ENCODE results near the gene USP37.
A peak's percentile ranks its signal among the peaks of the same experiment; 100 is the strongest.

Gene USP37

GRCh38 chr2:218429911-218430692 lies 138.0 kb downstream of the USP37 start:
- no peak for DNase-seq (ENCODE audit: low read depth)

DNA sequence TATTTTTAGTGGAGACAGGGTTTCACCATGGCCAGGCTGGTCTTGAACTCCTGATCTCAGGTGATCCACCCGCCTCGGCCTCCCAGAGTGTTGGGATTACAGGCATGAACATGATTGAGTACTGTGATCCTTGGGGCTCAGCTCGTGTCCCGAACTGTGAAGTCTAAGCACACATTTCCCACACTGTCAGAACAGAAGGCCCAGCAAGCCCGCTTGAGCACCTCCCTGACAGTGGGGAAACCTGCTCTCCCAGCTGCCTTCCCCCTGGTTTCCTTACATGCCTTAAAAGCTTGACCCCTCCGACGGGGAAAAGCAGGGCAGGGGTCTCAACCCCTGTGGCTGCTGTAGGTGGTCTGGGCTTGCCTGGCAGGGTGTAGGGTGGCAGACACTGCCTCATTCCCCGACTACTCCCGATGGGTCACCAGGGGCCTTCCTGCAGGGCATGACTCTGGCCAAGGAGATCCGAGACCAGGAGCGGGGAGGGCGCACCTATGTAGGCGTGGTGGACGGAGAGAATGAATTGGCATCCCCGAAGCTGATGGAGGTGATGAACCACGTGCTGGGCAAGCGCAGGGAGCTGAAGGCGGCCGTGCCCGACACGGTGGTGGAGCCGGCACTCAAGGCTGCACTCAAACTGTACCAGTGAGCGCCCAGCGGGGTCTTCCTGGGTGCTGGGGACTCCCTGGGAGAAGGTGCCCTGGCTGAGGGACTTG lies 139.1 kb downstream of the USP37 start:
- no peak for DNase-seq (ENCODE audit: low read depth)

GRCh38 chr2:218427741-218428140 lies 140.4 kb downstream of the USP37 start:
- no peak for DNase-seq (ENCODE audit: low read depth)

GRCh38 chr2:218425531-218425930 lies 142.6 kb downstream of the USP37 start:
- DNase-seq (ENCODE audit: low read depth) = no peak

DNA sequence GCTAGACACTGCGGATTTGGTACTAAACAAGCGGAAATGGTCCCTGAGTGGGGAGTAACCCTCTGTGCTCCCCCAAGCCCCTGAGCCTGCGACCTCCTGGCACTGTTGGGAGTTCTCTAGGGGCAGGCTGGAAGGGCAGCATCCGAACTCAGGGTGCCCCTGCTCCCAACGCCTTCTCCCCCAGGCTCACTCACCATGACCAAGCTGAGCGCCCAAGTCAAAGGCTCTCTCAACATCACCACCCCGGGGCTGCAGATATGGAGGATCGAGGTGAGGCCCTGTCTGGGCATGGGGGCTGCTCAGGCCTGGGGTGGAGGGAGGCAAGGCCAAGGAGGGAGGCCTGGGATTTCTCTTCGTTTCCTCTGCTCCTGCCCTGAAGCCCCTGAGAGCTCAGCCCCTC lies 144.6 kb downstream of the USP37 start:
- no peak for DNase-seq (ENCODE audit: low read depth)

DNA sequence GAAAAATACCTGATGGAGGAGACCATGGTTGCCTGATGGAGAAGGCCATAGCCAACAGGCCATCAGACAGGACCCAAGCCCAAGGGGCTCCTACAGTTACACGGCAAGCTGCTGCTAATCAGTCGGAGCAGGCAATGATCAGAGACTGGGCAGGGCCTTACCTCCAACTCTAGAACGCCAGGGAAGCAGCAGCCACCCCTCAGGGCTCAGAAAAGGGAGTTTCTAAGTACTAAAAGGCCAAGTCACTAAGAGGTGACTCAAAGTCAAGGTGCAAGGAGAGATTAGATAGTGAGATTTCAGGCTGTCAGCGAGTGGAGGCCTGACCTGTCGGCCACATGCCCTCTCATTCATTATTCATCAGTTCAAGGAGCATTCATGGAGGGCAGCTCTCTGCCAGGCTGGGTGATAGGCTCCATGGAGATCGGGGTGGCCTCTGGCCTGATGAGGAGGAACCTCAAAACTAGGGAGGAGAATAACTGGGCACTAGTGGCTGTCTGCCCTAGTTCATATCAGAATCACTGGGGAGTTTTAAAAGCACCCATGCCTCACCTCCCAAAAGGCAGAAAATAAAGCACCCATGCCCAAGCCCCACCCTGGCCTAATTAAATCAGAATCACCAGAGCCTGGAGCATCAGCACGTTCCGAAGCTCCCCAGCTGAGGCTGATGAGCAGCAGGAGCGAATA lies 145.6 kb downstream of the USP37 start:
- DNase-seq (ENCODE audit: low read depth) = no peak

GRCh38 chr2:218421027-218421426 lies 147.1 kb downstream of the USP37 start:
- DNase-seq (ENCODE audit: low read depth) = no peak

DNA sequence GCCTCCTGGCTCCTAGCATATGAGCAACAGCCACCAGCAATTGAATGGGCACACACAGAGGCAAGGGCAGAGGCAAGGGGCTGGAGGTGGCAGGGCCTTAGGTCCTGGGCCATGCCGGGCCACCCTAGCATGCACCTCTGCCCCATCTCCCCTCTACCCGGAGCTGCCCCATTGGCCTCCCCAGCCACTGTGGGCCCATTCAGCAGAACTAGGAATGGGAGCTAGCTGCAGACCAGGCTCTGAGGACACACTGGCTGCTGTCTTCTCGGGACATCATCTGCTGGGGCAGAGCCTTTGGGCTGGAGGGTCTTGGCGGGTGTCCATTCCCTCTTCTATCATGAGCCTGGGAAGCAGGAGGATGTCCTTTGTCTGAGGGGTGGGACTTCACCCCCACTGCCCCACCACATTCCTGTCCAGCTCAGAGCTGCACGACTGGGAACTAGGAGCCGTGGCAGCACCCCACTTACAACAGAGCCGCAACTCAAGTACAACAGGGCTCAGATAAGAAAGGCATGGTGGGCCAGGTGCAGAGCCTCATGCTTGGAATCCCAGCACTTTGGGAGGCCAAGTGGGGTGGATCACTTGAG lies 148.4 kb downstream of the USP37 start:
- DNase-seq (ENCODE audit: low read depth) = no peak

DNA sequence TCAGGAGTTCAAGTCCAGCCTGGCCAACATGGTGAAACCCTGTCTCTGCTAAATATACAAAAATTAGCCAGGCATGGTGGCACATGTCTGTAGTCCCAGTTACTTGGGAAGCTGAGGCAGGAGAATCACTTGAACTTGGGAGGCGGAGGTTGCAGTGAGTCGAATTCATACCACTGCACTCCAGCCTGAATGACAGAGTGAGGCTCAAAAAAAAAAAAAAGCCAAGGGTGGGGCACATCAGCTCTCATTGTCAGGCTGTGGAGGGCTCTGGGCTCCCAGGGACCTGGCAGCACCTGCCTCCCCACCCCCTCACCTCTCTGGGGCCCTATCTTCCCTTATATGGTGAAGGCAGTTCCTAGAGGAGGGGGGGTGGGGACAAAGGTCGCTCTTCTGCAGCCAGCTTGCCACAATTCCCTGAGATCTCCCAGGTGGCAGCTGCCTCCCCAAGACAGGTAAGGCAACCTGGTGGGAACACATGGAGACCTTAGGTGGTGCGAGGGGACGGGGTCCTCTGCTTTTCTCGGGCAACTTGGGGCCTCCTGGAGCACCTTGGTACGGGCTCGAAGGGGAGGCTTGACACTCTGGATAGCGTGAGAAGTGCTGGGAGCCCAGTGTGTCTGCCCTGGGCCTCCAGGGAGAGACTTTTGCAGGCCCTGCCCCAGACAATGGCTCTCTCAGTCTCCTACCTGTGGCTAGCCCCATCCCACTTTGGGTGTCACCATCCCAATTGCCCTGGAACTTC lies 149.3 kb downstream of the USP37 start, which contains the start of gene VIL1:
Gene VIL1 (plus strand): TSS at position 407 of the 742 bp plus-strand sequence. CDS start 4,656 bp downstream, outside the sequence.
- DNase-seq (ENCODE audit: low read depth) = no peak

DNA sequence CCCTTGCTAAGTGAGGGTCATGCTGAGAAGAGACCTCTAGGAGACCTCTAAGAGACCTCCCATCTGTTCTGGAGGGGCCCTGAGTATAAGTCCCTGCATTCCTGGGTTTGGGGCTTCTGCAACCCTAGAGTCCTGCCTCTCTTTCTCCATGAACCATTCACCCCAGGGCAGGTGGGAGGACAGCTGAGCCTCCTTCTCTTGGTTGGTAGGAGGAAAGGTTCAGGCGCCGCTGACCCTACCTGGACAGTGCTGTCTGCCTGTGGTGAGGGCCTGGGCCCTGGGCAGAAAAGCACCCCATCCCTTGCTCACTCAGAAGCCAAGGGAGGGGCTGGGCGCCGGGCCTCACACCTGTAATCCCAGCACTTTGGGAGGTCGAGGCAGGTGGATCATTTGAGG lies 149.8 kb downstream of the USP37 start:
- no peak for DNase-seq (ENCODE audit: low read depth)

- no peak for DNase-seq (ENCODE audit: low read depth)
These were observed 160.4 kb downstream of the USP37 start for GRCh38 chr2:218407717-218408116.

GRCh38 chr2:218406949-218407618 lies 161.1 kb downstream of the USP37 start:
- DNase-seq (ENCODE audit: low read depth) = no peak

DNA sequence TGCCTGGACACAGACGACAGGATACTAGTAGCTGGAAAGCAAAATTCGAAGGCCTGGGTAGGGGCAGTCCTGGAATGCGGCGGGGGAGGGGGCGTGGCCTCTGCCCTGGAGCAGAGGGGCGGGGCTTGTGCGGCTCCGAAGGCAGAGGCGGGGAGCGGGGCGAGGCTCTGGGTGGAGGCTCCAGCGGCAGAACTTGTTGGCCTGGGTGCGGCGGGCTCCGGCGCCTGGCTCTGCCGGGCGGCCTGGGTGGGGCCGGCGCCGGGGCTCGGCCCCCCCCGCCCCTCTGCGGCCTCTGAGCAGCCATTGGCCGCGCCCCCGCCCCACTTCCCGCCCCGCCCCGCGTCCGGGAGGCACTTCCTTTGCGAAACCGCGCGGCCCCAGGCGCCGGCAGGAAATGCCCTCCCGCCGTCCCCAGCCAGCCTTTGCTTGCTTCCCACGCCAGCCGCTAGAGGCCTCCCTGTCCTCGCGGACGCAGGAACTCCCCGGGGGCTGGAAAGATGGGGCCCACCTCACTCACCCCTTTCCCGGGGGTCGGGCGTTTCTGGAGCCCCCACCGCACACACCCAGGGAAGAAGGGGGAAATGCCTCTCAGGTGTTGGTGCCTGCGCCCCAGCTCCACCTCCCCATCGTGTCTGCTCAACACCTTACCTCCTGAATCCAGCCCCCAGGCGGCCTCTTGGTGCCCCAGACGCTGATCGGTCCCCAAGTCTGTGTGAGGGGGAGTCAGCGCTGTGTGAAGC lies 161.8 kb downstream of the USP37 start:
- peak; percentile 82 for DNase-seq (ENCODE audit: low read depth)

GRCh38 chr2:218405746-218406208 lies 162.4 kb downstream of the USP37 start:
- no peak for DNase-seq (ENCODE audit: low read depth)

GRCh38 chr2:218405086-218405745 lies 162.9 kb downstream of the USP37 start:
- DNase-seq (ENCODE audit: low read depth) = no peak

DNA sequence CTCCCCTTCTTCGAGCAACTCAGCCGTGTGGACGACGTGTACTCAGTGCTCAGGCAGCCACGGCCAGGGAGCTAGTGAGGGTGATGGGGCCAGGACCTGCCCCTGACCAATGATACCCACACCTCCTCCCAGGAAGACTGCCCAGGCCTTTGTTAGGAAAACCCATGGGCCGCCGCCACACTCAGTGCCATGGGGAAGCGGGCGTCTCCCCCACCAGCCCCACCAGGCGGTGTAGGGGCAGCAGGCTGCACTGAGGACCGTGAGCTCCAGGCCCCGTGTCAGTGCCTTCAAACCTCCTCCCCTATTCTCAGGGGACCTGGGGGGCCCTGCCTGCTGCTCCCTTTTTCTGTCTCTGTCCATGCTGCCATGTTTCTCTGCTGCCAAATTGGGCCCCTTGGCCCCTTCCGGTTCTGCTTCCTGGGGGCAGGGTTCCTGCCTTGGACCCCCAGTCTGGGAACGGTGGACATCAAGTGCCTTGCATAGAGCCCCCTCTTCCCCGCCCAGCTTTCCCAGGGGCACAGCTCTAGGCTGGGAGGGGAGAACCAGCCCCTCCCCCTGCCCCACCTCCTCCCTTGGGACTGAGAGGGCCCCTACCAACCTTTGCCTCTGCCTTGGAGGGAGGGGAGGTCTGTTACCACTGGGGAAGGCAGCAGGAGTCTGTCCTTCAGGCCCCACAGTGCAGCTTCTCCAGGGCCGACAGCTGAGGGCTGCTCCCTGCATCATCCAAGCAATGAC lies 163.6 kb downstream of the USP37 start:
- no peak for DNase-seq (ENCODE audit: low read depth)

DNA sequence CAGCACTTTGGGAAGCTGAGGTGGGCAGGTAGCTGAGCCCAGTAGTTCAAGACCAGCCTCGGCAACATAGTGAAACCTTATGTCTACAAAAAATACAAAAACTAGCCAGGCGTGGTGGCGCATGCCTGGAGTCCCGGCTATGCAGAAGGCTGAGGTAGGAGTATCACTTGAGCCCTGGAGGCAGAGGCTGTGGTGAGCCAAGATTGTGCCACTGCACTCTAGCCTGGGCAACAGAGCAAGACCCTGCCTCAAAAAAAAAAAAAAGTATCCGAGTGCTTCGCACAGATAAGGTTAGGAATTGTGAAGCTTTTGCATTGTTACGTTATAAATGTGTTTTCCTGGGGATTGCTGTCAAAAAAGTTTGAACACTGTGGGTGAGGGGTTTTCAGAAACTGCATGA lies 164.3 kb downstream of the USP37 start:
- DNase-seq (ENCODE audit: low read depth) = no peak

- no peak for DNase-seq (ENCODE audit: low read depth)
These were observed 165.2 kb downstream of the USP37 start for GRCh38 chr2:218402911-218403411.

GRCh38 chr2:218402491-218402901 lies 165.7 kb downstream of the USP37 start:
- no peak for DNase-seq (ENCODE audit: low read depth)
